ENCODE measurements around the gene TADA1. TPM values are rescaled to one million over a fixed set of nuclear protein-coding genes. Genes with fewer than 3 reads are reported as not detected.

TADA1 gene
- total RNA-seq, 1 experiment from 2014 or later, result 14.7 TPM

DNA sequence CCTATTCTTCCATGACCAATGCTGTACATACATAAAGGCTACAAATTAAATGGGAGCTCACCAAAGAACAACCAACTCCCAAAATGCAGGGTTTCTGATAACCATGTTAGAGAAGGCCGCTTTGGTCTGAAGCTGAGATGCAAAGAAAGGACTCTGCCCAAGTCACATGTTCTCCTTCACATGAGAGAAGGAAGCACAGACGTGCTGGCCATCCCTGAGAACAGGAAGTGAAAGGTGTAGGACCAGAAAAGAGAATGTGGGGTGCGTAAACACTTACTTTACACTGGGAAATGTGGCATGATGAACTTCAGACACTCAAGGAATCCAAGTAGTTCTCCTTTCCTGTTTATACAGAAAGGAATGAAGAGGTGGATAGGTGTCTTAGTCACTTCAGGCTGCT, 31.7 kb upstream of the TADA1 start:
- Mint-ChIP-seq H3K27ac (ENCODE audit: low read depth, unreplicated experiment) (no peak overlapping the region), H3K4me1 (ENCODE audit: insufficient read depth, unreplicated experiment) (no peaks in the 10 kb centered on the region), H3K36me3 (ENCODE audit: insufficient read depth, unreplicated experiment) (no peaks in the 10 kb centered on the region), H3K9me3 (ENCODE audit: unreplicated experiment) (no peaks in the 10 kb centered on the region), H3K4me3 (ENCODE audit: unreplicated experiment) (no peak overlapping the region), H3K27me3 (ENCODE audit: insufficient read depth, unreplicated experiment) (no peaks in the 10 kb centered on the region)
- ChIA-PET POLR2A (interaction anchor here (0.6 to 6.1 kb wide), 3 partner anchors 11 to 152 kb away, joined by 3 to 93 read pairs (median 4); no protein-coding TSS in a partner anchor), CTCF (interaction anchor here (1.0 to 32.8 kb wide), 4 partner anchors 9 to 151 kb away, joined by 5 to 1662 read pairs (median 6); no protein-coding TSS in a partner anchor)
- no peak for DNase-seq (ENCODE audit: unreplicated experiment)
- intact Hi-C loops (cut with micrococcal nuclease), result no loop called here
- TF ChIP-seq, protein P1, sequence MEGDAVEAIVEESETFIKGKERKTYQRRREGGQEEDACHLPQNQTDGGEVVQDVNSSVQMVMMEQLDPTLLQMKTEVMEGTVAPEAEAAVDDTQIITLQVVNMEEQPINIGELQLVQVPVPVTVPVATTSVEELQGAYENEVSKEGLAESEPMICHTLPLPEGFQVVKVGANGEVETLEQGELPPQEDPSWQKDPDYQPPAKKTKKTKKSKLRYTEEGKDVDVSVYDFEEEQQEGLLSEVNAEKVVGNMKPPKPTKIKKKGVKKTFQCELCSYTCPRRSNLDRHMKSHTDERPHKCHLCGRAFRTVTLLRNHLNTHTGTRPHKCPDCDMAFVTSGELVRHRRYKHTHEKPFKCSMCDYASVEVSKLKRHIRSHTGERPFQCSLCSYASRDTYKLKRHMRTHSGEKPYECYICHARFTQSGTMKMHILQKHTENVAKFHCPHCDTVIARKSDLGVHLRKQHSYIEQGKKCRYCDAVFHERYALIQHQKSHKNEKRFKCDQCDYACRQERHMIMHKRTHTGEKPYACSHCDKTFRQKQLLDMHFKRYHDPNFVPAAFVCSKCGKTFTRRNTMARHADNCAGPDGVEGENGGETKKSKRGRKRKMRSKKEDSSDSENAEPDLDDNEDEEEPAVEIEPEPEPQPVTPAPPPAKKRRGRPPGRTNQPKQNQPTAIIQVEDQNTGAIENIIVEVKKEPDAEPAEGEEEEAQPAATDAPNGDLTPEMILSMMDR (IDR thresholded peaks at IDR 0.05; ENCODE audit: unreplicated experiment), result no peak
- BruUV-seq (replicated peaks), result no TSS peak

DNA sequence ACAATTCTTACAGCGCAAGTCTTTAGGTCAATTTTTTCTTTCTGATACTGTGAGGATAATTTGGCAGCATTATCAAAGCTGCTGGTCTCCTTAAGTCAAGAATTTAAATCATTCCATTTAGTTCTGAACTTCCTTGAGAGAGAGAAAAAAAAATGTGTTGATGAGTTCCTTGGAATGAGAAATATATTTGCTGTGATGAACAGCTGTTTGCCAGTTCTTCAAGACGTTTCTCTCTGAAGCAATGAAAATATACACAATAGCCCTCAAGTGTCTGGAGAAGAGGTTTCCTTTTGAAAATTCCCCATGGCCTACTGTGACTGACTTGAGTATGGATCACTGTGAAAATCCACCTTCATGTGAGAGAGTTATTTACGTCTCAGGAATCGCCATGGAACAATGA, 31.0 kb upstream of the TADA1 start:
- TF ChIP-seq, protein P1 (IDR thresholded peaks at IDR 0.05; ENCODE audit: unreplicated experiment), result no peak
- intact Hi-C loops (cut with micrococcal nuclease), result no loop called here
- no TSS peak for BruUV-seq (replicated peaks)
- ChIA-PET CTCF (interaction anchor here (0.9 to 32.8 kb wide), 2 partner anchors 16 to 151 kb away, joined by 3 to 1662 read pairs; no protein-coding TSS in a partner anchor), POLR2A (interaction anchor here (1.2 to 1.8 kb wide), 2 partner anchors 9 to 10 kb away, joined by 3 to 5 read pairs; no protein-coding TSS in a partner anchor)
- Mint-ChIP-seq H3K36me3 (ENCODE audit: insufficient read depth, unreplicated experiment) (no peaks in the 10 kb centered on the region), H3K9me3 (ENCODE audit: unreplicated experiment) (no peaks in the 10 kb centered on the region), H3K4me3 (ENCODE audit: unreplicated experiment) (no peak overlapping the region), H3K27ac (ENCODE audit: low read depth, unreplicated experiment) (no peak overlapping the region), H3K27me3 (ENCODE audit: insufficient read depth, unreplicated experiment) (no peaks in the 10 kb centered on the region), H3K4me1 (ENCODE audit: insufficient read depth, unreplicated experiment) (peaks cover 3% of the 10 kb centered on the region)
- no peak for DNase-seq (ENCODE audit: unreplicated experiment)

DNA sequence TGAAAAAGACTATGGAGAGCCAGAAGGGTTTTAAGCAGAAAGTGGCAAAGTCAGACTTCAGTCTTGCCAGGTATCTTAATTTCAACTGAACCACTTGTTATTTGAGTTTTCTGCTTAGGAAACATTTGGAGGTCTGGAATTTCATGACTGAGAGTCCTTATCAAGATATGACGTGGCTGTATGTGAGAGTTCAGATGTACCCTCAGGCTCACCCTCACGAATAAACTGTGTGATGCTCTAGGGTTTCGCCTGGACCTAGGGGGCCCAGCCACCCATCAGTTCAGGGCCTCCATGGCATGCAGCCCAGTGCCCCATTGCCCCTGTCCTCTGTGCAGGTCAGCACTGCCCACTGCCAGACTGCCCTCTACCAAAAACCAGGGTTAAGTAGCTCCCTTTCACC, 30.6 kb upstream of the TADA1 start:
- H3K4me3 Mint-ChIP-seq (ENCODE audit: unreplicated experiment), result no peak overlapping the region
- TF ChIP-seq, protein P1 (IDR thresholded peaks at IDR 0.05; ENCODE audit: unreplicated experiment), result no peak
- no peak overlapping the region for H3K27ac Mint-ChIP-seq (ENCODE audit: low read depth, unreplicated experiment)
- intact Hi-C loops (cut with micrococcal nuclease), result no loop called here
- H3K27me3 Mint-ChIP-seq (ENCODE audit: insufficient read depth, unreplicated experiment), result no peaks in the 10 kb centered on the region
- no peak for DNase-seq (ENCODE audit: unreplicated experiment)
- no TSS peak for BruUV-seq (replicated peaks)
- ChIA-PET CTCF (interaction anchor here (0.9 to 32.8 kb wide), 5 partner anchors 16 to 313 kb away, joined by 3 to 1662 read pairs (median 9); partner anchors contain the start of gene POU2F1), POLR2A (interaction anchor here (1.2 to 1.8 kb wide), 2 partner anchors 9 to 10 kb away, joined by 3 to 5 read pairs; no protein-coding TSS in a partner anchor)
- H3K36me3 Mint-ChIP-seq (ENCODE audit: insufficient read depth, unreplicated experiment), result no peaks in the 10 kb centered on the region
- H3K4me1 Mint-ChIP-seq (ENCODE audit: insufficient read depth, unreplicated experiment), result peaks cover 5% of the 10 kb centered on the region
- H3K9me3 Mint-ChIP-seq (ENCODE audit: unreplicated experiment), result no peaks in the 10 kb centered on the region

DNA sequence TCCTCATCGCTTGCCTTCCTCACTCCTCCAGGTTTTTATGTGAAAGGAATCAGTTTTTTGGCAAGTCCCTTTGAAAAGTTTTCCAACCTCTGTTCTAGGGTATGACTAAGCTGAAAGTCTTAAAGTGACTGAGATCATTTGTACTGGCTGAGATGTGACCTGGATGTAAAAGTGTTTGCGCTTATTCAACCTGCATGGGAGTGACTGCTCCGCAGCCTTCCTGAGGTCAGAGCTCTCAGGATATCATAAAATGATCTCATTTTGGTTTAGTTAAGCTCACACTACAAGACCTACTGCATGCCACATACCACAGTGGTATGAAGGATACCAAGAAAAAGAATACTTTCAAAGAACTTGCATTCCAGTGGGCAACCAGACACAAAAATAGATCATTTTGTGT, 29.8 kb upstream of the TADA1 start:
- no TSS peak for BruUV-seq (replicated peaks)
- H3K27ac Mint-ChIP-seq (ENCODE audit: low read depth, unreplicated experiment), result no peak overlapping the region
- DNase-seq (ENCODE audit: unreplicated experiment), result no peak
- H3K4me1 Mint-ChIP-seq (ENCODE audit: insufficient read depth, unreplicated experiment), result peaks cover 5% of the 10 kb centered on the region
- H3K4me3 Mint-ChIP-seq (ENCODE audit: unreplicated experiment), result no peak overlapping the region
- CTCF ChIA-PET, result interaction anchor here (0.9 to 32.8 kb wide), 8 partner anchors 23 to 628 kb away, joined by 3 to 1662 read pairs (median 8); partner anchors contain the start of genes POGK and POU2F1
- POLR2A ChIA-PET, result interaction anchor here (0.6 to 1.8 kb wide), 9 partner anchors 9 to 1137 kb away, joined by 3 to 6 read pairs (median 3); partner anchors contain the start of genes POGK, POU2F1 and TADA1
- intact Hi-C loops (cut with micrococcal nuclease), result no loop called here
- no peaks in the 10 kb centered on the region for H3K27me3 Mint-ChIP-seq (ENCODE audit: insufficient read depth, unreplicated experiment)
- no peaks in the 10 kb centered on the region for H3K36me3 Mint-ChIP-seq (ENCODE audit: insufficient read depth, unreplicated experiment)
- TF ChIP-seq, protein P1 (IDR thresholded peaks at IDR 0.05; ENCODE audit: unreplicated experiment), result no peak
- H3K9me3 Mint-ChIP-seq (ENCODE audit: unreplicated experiment), result no peaks in the 10 kb centered on the region

Data from MCF 10A (cell line).